ENCODE measurements around the gene ELP1. TPM values are rescaled to one million over a fixed set of nuclear protein-coding genes. Genes with fewer than 3 reads are reported as not detected.
A peak's percentile ranks its signal among the peaks of the same experiment; 100 is the strongest.
"Not testable (repeated sequence)": the region's sequence is repeated elsewhere in the genome, so short reads cannot be mapped to it uniquely, and the experiment has no call there.

ELP1 gene
- total RNA-seq, 1 experiment from 2014 or later = 36.9 TPM

DNA sequence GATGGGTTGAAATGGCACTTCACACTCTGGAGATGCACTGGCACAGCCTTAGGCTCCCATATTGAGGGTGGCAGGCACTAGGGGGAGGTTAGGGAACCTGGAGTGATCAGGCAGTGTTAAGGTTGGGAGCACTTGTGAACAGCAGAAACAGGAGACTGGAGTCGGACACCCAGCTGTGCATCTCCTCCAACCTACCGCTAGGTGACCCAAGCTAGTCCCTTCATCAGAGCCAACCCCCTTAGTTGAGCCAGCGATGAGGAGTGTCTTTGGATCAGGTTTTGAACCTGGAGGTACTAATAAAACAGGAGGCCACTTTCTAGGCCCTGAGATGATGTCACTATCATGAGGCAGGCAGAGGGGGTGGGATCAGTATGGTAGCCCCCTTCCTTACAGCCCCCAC is 79.8 kb downstream of the ELP1 start:
- TF ChIP-seq CTCF (IDR thresholded peaks at IDR 0.05; ENCODE audit: unreplicated experiment) = no peak
- DNase-seq (ENCODE audit: unreplicated experiment) = no peak
- Mint-ChIP-seq H3K27me3 (ENCODE audit: insufficient read depth, unreplicated experiment) (no peaks in the 10 kb centered on the region), H3K4me1 (ENCODE audit: insufficient read depth, unreplicated experiment) (peaks cover 3% of the 10 kb centered on the region), H3K9me3 (ENCODE audit: unreplicated experiment) (peaks cover 5% of the 10 kb centered on the region), H3K27ac (ENCODE audit: low read depth, unreplicated experiment) (no peak overlapping the region), H3K36me3 (ENCODE audit: insufficient read depth, unreplicated experiment) (no peaks in the 10 kb centered on the region), H3K4me3 (ENCODE audit: unreplicated experiment) (no peak overlapping the region)
- BruUV-seq (replicated peaks) = no TSS peak
- ChIA-PET POLR2A (interaction anchor here (0.8 to 0.9 kb wide), 2 partner anchors 13 to 16 kb away, joined by 3 to 5 read pairs; no protein-coding TSS in a partner anchor), CTCF (interaction anchor here (0.6 to 1.2 kb wide), 3 partner anchors 13 to 100 kb away, joined by 3 to 4 read pairs (median 3); no protein-coding TSS in a partner anchor)
- intact Hi-C loops (cut with micrococcal nuclease) = loop anchor here (5.0 to 10.0 kb wide), 2 partner anchors 33 to 471 kb away; partner anchors contain the start of gene EPB41L4B

DNA sequence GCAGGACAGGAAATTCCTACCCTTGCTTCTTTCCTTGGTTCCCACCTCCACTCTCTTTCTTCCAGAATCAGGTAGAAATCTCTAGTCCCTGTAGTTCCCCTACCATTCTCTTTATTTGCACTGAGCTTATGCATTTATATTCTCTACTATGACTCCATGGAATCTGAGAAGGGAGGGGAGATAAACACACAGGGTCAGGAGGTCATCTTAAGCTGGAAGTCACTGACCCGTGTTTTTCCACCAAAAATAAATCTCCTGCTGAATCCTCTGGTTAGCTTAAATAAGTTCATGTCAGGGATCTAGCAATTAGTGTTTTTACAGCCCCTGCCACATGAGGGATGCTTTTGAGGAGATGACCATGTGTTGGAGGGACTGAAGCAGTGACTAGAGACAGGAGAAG is 81.8 kb downstream of the ELP1 start:
- no peak overlapping the region for H3K4me3 Mint-ChIP-seq (ENCODE audit: unreplicated experiment)
- H3K27me3 Mint-ChIP-seq (ENCODE audit: insufficient read depth, unreplicated experiment) = no peaks in the 10 kb centered on the region
- POLR2A ChIA-PET = interaction anchor here (0.8 to 1.6 kb wide), 2 partner anchors 82 to 88 kb away, joined by 3 to 4 read pairs; partner anchors contain the start of genes ABITRAM and ELP1
- intact Hi-C loops (cut with micrococcal nuclease) = loop anchor here (5.0 to 10.0 kb wide), 2 partner anchors 35 to 473 kb away; partner anchors contain the start of gene EPB41L4B
- CTCF ChIA-PET = interaction anchor here (0.6 to 2.4 kb wide), 9 partner anchors 8 to 1715 kb away, joined by 3 to 15 read pairs (median 4); no protein-coding TSS in a partner anchor
- H3K4me1 Mint-ChIP-seq (ENCODE audit: insufficient read depth, unreplicated experiment) = no peaks in the 10 kb centered on the region
- BruUV-seq (replicated peaks) = no TSS peak
- no peaks in the 10 kb centered on the region for H3K36me3 Mint-ChIP-seq (ENCODE audit: insufficient read depth, unreplicated experiment)
- TF ChIP-seq CTCF (IDR thresholded peaks at IDR 0.05; ENCODE audit: unreplicated experiment) = no peak
- H3K27ac Mint-ChIP-seq (ENCODE audit: low read depth, unreplicated experiment) = no peak overlapping the region
- no peak for DNase-seq (ENCODE audit: unreplicated experiment)
- H3K9me3 Mint-ChIP-seq (ENCODE audit: unreplicated experiment) = no peaks in the 10 kb centered on the region

- no peaks in the 10 kb centered on the region for H3K9me3 Mint-ChIP-seq (ENCODE audit: unreplicated experiment)
- no peaks in the 10 kb centered on the region for H3K36me3 Mint-ChIP-seq (ENCODE audit: insufficient read depth, unreplicated experiment)
- H3K4me3 Mint-ChIP-seq (ENCODE audit: unreplicated experiment) = no peak overlapping the region
- DNase-seq (ENCODE audit: unreplicated experiment) = no peak
- ChIA-PET POLR2A (interaction anchor here (0.6 to 1.6 kb wide), 3 partner anchors 8 to 83 kb away, joined by 3 to 4 read pairs (median 4); partner anchors contain the start of genes ABITRAM and ELP1), CTCF (interaction anchor here (0.6 to 2.4 kb wide), 17 partner anchors 9 to 1270 kb away, joined by 3 to 15 read pairs (median 4); partner anchors contain the start of gene ACTL7A)
- no peaks in the 10 kb centered on the region for H3K27me3 Mint-ChIP-seq (ENCODE audit: insufficient read depth, unreplicated experiment)
- intact Hi-C loops (cut with micrococcal nuclease) = loop anchor here (5.0 to 10.0 kb wide), 2 partner anchors 36 to 474 kb away; partner anchors contain the start of gene EPB41L4B
- no peak overlapping the region for H3K27ac Mint-ChIP-seq (ENCODE audit: low read depth, unreplicated experiment)
- no peak for TF ChIP-seq CTCF (IDR thresholded peaks at IDR 0.05; ENCODE audit: unreplicated experiment)
- no peaks in the 10 kb centered on the region for H3K4me1 Mint-ChIP-seq (ENCODE audit: insufficient read depth, unreplicated experiment)
- BruUV-seq (replicated peaks) = no TSS peak
These were observed 82.8 kb downstream of the ELP1 start for GRCh38 chr9:108851138-108851537.

- H3K27ac Mint-ChIP-seq (ENCODE audit: low read depth, unreplicated experiment) = no peak overlapping the region
- no peaks in the 10 kb centered on the region for H3K36me3 Mint-ChIP-seq (ENCODE audit: insufficient read depth, unreplicated experiment)
- TF ChIP-seq CTCF (IDR thresholded peaks at IDR 0.05; ENCODE audit: unreplicated experiment) = peak; percentile 52
- no TSS peak for BruUV-seq (replicated peaks)
- H3K27me3 Mint-ChIP-seq (ENCODE audit: insufficient read depth, unreplicated experiment) = no peaks in the 10 kb centered on the region
- no peaks in the 10 kb centered on the region for H3K4me1 Mint-ChIP-seq (ENCODE audit: insufficient read depth, unreplicated experiment)
- H3K4me3 Mint-ChIP-seq (ENCODE audit: unreplicated experiment) = no peak overlapping the region
- intact Hi-C loops (cut with micrococcal nuclease) = loop anchor here (1.0 to 10.0 kb wide), 4 partner anchors 37 to 474 kb away; partner anchors contain the start of gene EPB41L4B
- POLR2A ChIA-PET = interaction anchor here (1.4 kb wide), 1 partner anchor 14 kb away, joined by 4 read pairs; no protein-coding TSS in a partner anchor
- H3K9me3 Mint-ChIP-seq (ENCODE audit: unreplicated experiment) = no peaks in the 10 kb centered on the region
- peak; percentile 60 for DNase-seq (ENCODE audit: unreplicated experiment)
- CTCF ChIA-PET = interaction anchor here (0.5 to 2.4 kb wide), 16 partner anchors 10 to 1270 kb away, joined by 3 to 15 read pairs (median 4); partner anchors contain the start of gene ACTL7A
These were observed 83.5 kb downstream of the ELP1 start for GRCh38 chr9:108850293-108850897.

DNA sequence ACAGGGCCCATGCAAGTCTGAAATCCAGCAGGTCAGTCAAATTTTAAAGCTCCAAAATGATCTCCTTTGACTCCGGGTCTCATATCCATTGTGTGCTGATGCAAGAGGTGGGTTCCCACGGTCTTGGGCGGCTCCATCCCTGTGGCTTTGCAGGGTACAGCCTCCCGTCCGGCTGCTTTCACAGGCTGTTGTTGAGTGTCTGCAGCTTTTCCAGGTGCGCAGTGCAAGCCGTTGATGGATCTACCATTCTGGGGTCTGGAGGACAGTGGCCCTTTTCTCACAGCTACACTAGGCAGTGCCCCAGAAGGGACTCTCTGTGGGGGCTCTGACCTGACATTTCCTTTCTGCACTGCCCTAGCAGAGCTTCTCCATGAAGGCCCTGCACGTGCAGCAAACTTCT is 85.6 kb downstream of the ELP1 start:
- BruUV-seq (replicated peaks); intact Hi-C loops (cut with micrococcal nuclease); H3K27ac Mint-ChIP-seq (ENCODE audit: low read depth, unreplicated experiment); H3K27me3 Mint-ChIP-seq (ENCODE audit: insufficient read depth, unreplicated experiment); H3K36me3 Mint-ChIP-seq (ENCODE audit: insufficient read depth, unreplicated experiment); DNase-seq (ENCODE audit: unreplicated experiment); H3K9me3 Mint-ChIP-seq (ENCODE audit: unreplicated experiment); H3K4me3 Mint-ChIP-seq (ENCODE audit: unreplicated experiment); H3K4me1 Mint-ChIP-seq (ENCODE audit: insufficient read depth, unreplicated experiment): not testable (repeated sequence)
- CTCF ChIA-PET = interaction anchor here (0.8 to 1.6 kb wide), 3 partner anchors 26 to 669 kb away, joined by 3 to 9 read pairs (median 4); no protein-coding TSS in a partner anchor
- POLR2A ChIA-PET = interaction anchor here (1.2 kb wide), 1 partner anchor 11 kb away, joined by 3 read pairs; no protein-coding TSS in a partner anchor
